Thyroid gland (tissue), 4 donors: ENCODE data around the gene KLK15.

ENCODE experiments used
- CTCF ChIP-seq, 6 experiments: fragments of 200-600 bp in 3 of 6; fragments of 450-650 bp in 3 of 6; sonication (generic) in 3 of 6; IDR thresholded peaks; one replicate each; pipeline ENCODE4 v1.5.1; 2016 to 2019; ENCODE audit warnings: antibody characterized with exemption in 6 of 6, mild to moderate bottlenecking in 2 of 6, inconsistent platforms in 1 of 6, moderate library complexity in 1 of 6
- POLR2A ChIP-seq, 2 donors: fragments of 450-650 bp; IDR thresholded peaks; one replicate each; pipeline ENCODE4 v1.6.1; 2017; ENCODE audit warnings: antibody characterized with exemption in 2 of 2, mild to moderate bottlenecking in 2 of 2, moderate library complexity in 1 of 2

- no peak for TF ChIP-seq CTCF (IDR thresholded peaks at IDR 0.05)
- TF ChIP-seq POLR2A (IDR thresholded peaks at IDR 0.05), result no peak
Observed at GRCh38 chr19:50777261-50777660, 56.1 kb downstream of the KLK15 start.
